ENCODE data around the gene CD28.

GRCh38 chr2:203709416-203710040 is 3.1 kb downstream of the CD28 start:
- TF ChIP-seq POLR2A (IDR thresholded peaks at IDR 0.05) = no peak
- TF ChIP-seq, protein P1, sequence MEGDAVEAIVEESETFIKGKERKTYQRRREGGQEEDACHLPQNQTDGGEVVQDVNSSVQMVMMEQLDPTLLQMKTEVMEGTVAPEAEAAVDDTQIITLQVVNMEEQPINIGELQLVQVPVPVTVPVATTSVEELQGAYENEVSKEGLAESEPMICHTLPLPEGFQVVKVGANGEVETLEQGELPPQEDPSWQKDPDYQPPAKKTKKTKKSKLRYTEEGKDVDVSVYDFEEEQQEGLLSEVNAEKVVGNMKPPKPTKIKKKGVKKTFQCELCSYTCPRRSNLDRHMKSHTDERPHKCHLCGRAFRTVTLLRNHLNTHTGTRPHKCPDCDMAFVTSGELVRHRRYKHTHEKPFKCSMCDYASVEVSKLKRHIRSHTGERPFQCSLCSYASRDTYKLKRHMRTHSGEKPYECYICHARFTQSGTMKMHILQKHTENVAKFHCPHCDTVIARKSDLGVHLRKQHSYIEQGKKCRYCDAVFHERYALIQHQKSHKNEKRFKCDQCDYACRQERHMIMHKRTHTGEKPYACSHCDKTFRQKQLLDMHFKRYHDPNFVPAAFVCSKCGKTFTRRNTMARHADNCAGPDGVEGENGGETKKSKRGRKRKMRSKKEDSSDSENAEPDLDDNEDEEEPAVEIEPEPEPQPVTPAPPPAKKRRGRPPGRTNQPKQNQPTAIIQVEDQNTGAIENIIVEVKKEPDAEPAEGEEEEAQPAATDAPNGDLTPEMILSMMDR (IDR thresholded peaks at IDR 0.05) = no peak

All from suprapubic skin (tissue), 3 donors.